T-helper 22 cell (primary cell): ENCODE measurements around the gene COL5A1.

Experiments
- DNase-seq: peaks from one replicate; pipeline ENCODE4 v3.0.0-alpha.2; 2020; ENCODE audit warnings: low read depth

The COL5A1 gene

DNA sequence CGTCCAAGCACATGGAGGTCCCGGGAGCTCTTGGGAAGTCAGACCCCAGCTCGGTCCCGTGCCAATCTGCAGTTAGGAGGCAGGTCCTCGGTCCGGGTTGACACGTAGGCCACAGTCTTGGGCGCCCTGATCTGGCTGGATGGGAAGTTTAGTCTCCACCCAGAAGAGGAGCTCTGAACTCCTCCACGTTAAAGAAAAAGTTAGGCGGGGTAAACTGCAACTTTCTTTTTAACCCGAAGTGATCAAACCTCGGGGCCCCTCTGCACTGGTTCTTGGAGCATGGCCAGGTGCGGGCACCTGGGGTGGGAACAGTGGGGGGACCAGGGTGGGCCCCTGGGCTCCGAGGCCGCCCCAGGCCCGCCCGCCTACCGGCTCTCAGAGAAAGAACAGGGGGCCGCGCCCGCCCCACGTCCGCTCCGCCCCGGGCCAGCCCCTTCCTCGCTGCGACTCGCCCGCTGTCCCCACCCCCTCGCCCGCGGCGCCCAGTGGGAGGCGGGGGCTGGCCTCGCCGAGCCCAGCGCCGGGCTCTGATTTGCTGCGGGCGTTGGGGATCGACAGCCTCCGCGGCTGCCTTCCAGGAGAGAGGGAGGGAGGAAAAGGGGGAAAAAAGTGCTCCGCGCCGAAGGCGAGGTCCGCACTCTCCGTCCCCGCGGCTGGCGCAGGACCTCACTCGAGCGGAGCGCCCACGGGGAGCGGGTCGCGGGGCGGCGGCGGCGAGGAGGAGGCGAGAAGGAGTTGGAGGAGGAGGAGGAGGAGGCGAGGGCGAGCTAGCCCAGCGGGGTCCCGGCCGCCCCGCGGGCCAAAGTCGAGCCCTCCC is at the start of gene COL5A1:
Gene COL5A1, plus strand, starts transcription at position 631 of the 817 bp plus-strand sequence. CDS start 385 bp downstream, outside the sequence.
- peak; percentile 53 for DNase-seq

- no peak for DNase-seq
These were observed 49.4 kb upstream of the COL5A1 start for GRCh38 chr9:134592018-134592818.

DNA sequence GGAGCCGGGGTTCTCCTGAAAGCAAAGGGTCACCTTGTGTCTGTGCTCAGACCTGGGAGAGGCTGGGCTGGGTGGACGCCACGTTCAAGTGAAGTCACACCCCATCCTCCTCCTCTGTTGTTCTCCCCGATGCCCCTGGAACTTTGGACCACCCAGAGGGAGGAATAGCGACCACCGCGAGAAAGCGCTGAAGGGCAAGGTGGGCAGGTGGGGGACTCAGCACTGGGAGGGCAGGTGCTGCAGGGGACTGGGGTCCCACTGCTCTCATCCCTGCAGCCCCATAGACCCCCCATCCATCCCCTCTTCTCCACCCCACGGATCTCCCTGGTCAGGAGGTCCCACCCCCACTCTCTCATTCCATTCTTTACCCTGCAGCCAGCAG is 48.8 kb upstream of the COL5A1 start:
- DNase-seq, result no peak

GRCh38 chr9:134593286-134594077 is 48.1 kb upstream of the COL5A1 start:
- DNase-seq, result no peak

GRCh38 chr9:134594078-134594941 is 47.3 kb upstream of the COL5A1 start:
- DNase-seq, result no peak

DNA sequence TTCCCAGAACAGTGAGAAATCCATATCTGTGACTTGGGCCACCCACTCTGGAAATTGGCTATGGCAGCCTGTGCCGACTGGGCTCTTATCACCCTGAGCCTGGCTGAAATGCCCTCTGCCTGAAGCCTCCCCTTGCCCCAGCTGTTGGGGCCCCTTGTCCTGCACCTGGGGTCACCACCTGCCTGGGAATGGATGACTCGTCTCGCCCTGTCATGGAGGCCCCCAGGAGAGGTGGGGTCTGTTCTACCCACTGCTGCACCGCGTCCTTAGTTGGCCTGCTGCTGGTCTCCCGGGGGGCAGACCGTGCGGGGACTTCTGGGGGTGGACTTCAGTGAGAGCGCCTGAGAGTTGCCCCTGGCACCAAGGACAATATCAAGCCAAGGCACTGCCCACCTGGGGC is 46.6 kb upstream of the COL5A1 start:
- no peak for DNase-seq

GRCh38 chr9:134597041-134597913 is 44.3 kb upstream of the COL5A1 start:
- no peak for DNase-seq

GRCh38 chr9:134597957-134598883 is 43.4 kb upstream of the COL5A1 start:
- DNase-seq, result no peak

GRCh38 chr9:134598884-134599245 is 42.7 kb upstream of the COL5A1 start:
- DNase-seq, result no peak

- no peak for DNase-seq
These were observed 41.2 kb upstream of the COL5A1 start for GRCh38 chr9:134600371-134600770.

- DNase-seq, result no peak
These were observed 40.6 kb upstream of the COL5A1 start for GRCh38 chr9:134600836-134601638.

- DNase-seq, result no peak
These were observed 39.8 kb upstream of the COL5A1 start for GRCh38 chr9:134601764-134602163.

DNA sequence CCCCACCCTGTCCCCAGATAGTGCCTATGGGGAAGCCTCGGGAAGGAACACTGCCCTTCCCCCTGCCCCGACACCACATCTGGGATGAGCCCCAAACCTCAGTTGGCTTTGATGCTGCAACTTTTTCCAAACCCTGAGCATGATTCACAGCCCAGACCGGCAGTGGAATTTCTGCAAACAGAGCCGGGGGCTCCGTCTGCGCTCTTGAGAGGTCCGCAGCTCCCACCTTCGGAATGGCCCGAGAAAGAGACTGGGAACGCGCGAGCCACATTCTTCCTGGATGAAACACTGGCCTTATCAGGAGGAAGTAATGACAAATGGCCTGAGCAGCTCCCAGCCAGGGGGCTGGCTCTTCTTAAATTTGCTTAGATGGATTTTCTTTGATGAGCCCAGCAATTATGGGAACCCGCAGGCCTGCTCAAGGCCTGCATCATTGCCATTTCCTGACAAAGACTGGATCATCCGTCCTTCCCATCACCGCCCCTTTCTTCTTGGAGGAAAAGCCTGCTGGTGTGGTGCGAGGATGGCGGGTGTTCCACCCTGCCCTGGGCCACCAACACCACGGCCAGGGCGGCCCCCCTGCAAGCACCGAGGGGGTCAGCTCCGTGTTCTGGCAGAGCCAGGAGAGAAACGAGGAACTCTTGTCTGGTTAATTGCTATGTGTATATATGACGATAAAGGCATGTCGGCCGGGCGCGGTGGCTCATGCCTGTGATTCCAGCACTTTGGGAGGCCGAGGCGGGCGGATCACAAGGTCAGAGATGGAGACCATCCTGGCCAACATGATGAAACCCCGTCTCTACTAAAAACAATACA is 38.8 kb upstream of the COL5A1 start:
- DNase-seq, result no peak

DNA sequence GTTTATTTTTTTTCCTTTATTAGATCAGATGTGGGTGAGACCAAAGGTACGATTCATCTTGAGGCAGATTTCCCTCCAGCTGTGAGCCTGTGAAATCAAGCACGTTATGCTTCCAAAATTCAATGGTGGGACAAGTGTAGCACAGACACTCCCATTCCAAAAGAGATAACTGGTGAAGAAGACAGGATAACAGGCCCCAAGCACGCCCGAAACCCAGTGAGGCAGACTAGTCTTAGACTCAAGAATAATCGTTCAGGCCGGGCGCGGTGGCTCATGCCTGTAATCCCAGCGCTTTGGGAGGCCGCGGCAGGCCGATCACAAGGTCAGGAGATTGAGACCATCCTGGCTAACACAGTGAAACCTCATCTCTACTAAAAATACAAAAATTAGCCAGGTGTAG is 36.8 kb upstream of the COL5A1 start:
- no peak for DNase-seq

- DNase-seq, result no peak
These were observed 36.1 kb upstream of the COL5A1 start for GRCh38 chr9:134605351-134605965.

- no peak for DNase-seq
These were observed 35.6 kb upstream of the COL5A1 start for GRCh38 chr9:134605966-134606357.
